Naive B cell (primary cell): ENCODE data around the gene SYT7. TPM values are rescaled to one million over a fixed set of nuclear protein-coding genes. Genes with fewer than 3 reads are reported as not detected.

ENCODE experiments used
- ATAC-seq, 2 donors: fragments of 150-1000 bp; cut with Tn5 transposase; 2 replicates each; pipeline ENCODE4 v1.10.0; 2021; ENCODE audit warnings: low read depth in 2 of 2, mild to moderate bottlenecking in 2 of 2, moderate library complexity in 2 of 2
- DNase-seq: peaks from one replicate; pipeline ENCODE4 v3.0.0; 2022
- H3K27ac Mint-ChIP-seq, 6 donors: one replicate each; pipeline ENCODE4 v1.8.0; 2020 to 2022; ENCODE audit warnings: mild to moderate bottlenecking in 6 of 6, mixed read lengths in 6 of 6, moderate library complexity in 5 of 6, inconsistent platforms in 2 of 6
- H3K27me3 Mint-ChIP-seq, 3 donors: one replicate each; pipeline ENCODE4 v1.8.0; 2021 to 2022; ENCODE audit warnings: mixed read lengths in 3 of 3, mild to moderate bottlenecking in 1 of 3
- H3K36me3 Mint-ChIP-seq, 2 donors: one replicate each; pipeline ENCODE4 v1.8.0; 2020 to 2022; ENCODE audit warnings: mixed read lengths in 2 of 2, inconsistent platforms in 1 of 2, mild to moderate bottlenecking in 1 of 2
- H3K4me1 Mint-ChIP-seq, 3 donors: one replicate each; pipeline ENCODE4 v1.8.0; 2020 to 2022; ENCODE audit warnings: mixed read lengths in 3 of 3, inconsistent platforms in 1 of 3, mild to moderate bottlenecking in 1 of 3, moderate library complexity in 1 of 3
- H3K4me3 Mint-ChIP-seq, 8 donors: one replicate each; pipeline ENCODE4 v1.8.0; 2020 to 2022; ENCODE audit warnings: mild to moderate bottlenecking in 8 of 8, mixed read lengths in 8 of 8, moderate library complexity in 8 of 8, inconsistent platforms in 2 of 8
- H3K9me3 Mint-ChIP-seq, 7 donors: one replicate each; pipeline ENCODE4 v1.8.0; 2020 to 2022; ENCODE audit warnings: mixed read lengths in 7 of 7, mild to moderate bottlenecking in 5 of 7, inconsistent platforms in 2 of 7, moderate library complexity in 1 of 7
- polyA plus RNA-seq, 6 donors: library from polyadenylated mRNA; unstranded; fragments of 300-500 nt; fragmentation: Illumina TruSeq; gene quantifications; one replicate each; pipeline ENCODE4 v1.2.3, GENCODE V29; 2021; ENCODE audit warnings: low read depth in 6 of 6

Gene SYT7
- polyA plus RNA-seq, 6 donors from 2014 or later = not detected

DNA sequence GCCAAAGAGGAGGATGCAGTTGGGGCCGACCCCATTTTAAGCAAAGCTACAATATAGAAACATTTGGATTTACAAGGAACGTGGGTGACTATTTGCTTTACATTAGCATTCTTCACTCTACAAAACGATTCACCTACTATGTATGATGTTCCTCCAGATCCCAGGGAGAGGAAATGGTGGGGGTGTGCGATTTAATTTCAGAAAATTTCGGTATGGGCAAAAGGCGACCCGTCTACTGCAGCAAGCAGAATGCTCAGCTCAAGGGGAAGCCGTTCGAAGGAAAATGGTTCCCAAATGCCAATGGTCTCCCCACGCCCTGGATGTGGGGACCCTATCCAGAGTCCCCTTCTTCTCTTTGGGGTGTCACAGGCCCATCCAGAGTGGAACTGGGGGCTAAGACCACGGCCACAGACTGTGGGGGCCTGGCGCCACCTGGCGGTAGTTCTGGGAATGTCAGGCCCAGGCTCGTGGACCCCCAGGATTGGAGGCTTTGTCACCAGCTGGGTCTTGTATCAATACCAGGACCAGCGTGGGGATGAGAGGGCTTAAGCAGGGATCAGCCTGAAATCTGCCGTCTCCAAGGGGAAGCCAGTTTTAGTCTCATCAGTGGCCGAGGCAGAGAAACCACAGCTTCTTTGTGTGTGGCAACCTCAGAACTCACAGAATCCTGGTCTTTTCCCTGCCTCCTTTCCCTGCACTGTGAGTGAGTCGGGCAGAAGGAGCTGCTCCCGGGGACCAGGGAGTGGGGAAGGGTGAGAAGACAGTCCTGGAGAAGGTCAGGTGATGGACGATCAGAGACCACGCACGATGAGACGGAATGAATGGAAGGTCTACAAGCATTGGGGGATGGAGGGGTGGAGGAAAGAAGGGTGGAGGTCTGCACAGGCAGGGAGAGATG lies 64.0 kb downstream of the SYT7 start:
- Mint-ChIP-seq H3K4me1 (peaks cover 7 to 15% (median 10%) of the 10 kb centered on the region in 3 donors), H3K27ac (peak overlapping the region in 1 of 6 donors; percentile 2), H3K4me3 (peak overlapping the region in 7 of 8 donors; percentile 13 to 82 (median 52)), H3K27me3 (peaks cover 10 to 58% (median 52%) of the 10 kb centered on the region in 3 donors), H3K9me3 (no peaks in the 10 kb centered on the region), H3K36me3 (no peaks in the 10 kb centered on the region)
- DNase-seq (peak; percentile 52), ATAC-seq (peak; percentile 61 to 71)

DNA sequence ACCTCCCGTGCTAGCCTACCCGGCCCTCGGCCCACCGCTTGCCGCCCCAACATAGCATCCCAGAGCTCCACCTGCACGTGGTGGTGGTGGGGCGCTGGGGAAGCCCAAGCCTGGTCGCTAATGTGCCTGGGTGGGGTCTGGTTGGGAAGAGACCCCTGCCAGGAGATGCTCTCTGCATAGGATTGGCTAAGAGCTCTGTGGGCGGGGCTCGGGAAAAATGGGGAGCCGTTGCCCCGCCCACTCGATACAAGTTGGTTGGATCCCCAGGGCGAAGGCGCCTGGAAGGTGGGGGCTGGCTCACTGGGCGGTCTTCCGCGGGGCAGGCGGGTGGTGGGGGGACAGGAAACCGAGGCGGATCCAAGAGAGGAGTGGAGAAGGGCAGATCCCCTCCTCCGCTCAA lies 64.7 kb downstream of the SYT7 start:
- Mint-ChIP-seq H3K4me1 (peaks cover 7 to 15% (median 10%) of the 10 kb centered on the region in 3 donors), H3K27me3 (peaks cover 15 to 64% (median 58%) of the 10 kb centered on the region in 3 donors)

DNA sequence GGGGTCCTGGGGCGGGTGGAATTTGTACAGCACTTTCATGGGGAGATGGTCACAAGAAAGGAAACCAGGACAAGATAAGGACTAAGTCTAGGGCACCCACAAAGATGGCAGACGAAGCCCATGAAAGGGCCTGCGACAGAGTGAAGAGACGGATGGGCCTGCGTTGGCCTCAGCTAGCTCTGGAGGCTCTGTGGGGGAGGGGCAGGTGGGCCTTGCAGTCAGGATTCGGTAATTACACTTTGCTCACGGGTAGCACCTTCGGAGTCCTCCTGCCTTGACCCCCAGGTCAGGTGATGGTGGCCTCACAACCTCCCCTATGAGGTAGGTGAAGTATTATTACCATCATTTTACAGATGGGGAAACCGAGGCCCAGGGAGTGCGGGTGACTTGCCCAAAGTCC lies 65.2 kb downstream of the SYT7 start:
- no peaks in the 10 kb centered on the region for H3K9me3 Mint-ChIP-seq
- H3K27me3 Mint-ChIP-seq = peaks cover 18 to 69% (median 63%) of the 10 kb centered on the region in 3 donors
- H3K36me3 Mint-ChIP-seq = no peaks in the 10 kb centered on the region
- H3K4me1 Mint-ChIP-seq = peaks cover 7 to 15% (median 10%) of the 10 kb centered on the region in 3 donors
- ATAC-seq (no peak), DNase-seq (no peak)
- no peak overlapping the region for H3K27ac Mint-ChIP-seq
- peak overlapping the region in 1 of 8 donors; percentile 47 for H3K4me3 Mint-ChIP-seq

More for the DNA sequence above, 64.7 kb downstream of the SYT7 start:
- Mint-ChIP-seq H3K9me3 (no peaks in the 10 kb centered on the region), H3K4me3 (peak overlapping the region in 1 of 8 donors; percentile 52), H3K36me3 (no peaks in the 10 kb centered on the region), H3K27ac (no peak overlapping the region)
- DNase-seq = no peak
- no peak for ATAC-seq

DNA sequence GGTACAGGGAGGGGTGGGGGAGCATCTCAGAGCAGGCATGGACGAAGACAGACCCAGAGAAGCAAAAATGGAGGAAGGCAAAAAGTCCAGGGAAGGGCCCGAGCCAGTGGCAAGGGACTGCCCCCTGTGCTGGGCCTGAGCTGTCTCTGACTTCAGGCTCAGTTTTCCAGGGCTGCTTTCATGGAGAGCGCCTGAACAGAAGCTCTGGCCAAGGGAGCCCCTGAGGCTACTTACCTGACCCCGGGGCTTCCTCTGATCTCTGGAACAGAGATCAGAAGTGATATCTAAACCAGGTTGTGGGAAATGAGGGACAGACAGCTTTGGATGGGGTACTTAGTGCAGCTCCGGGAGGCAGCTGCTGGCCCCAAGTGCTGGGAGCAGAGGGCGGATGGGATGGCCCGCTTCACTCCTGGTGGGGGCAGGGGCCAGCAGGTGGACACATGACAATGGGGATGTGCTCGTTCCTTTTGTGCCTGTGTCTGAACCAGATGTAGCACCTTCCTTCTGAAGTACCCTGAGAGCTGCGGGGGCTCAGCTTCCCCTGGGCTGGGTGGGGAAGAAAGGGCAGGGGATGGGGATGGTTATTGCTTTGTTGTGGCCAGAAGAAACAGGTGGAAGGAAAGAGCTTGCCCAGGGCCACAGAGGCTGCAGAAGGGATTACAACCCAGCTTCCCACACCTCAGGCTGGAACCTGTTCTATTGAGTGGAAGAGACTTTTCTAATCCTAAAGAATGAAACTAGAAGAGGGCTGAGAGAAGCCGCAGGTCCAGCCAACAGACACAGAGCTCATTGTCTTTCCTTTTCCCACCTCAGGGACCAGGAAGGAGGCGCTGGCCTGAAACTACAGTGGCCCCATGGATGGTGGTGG lies 66.6 kb downstream of the SYT7 start:
- no peak for ATAC-seq
- peaks cover 7 to 15% (median 13%) of the 10 kb centered on the region in 3 donors for H3K4me1 Mint-ChIP-seq
- no peak overlapping the region for H3K4me3 Mint-ChIP-seq
- peaks cover 18 to 79% (median 66%) of the 10 kb centered on the region in 3 donors for H3K27me3 Mint-ChIP-seq
- no peaks in the 10 kb centered on the region for H3K9me3 Mint-ChIP-seq
- no peaks in the 10 kb centered on the region for H3K36me3 Mint-ChIP-seq
- H3K27ac Mint-ChIP-seq = peak overlapping the region in 1 of 6 donors; percentile 84
- no peak for DNase-seq

DNA sequence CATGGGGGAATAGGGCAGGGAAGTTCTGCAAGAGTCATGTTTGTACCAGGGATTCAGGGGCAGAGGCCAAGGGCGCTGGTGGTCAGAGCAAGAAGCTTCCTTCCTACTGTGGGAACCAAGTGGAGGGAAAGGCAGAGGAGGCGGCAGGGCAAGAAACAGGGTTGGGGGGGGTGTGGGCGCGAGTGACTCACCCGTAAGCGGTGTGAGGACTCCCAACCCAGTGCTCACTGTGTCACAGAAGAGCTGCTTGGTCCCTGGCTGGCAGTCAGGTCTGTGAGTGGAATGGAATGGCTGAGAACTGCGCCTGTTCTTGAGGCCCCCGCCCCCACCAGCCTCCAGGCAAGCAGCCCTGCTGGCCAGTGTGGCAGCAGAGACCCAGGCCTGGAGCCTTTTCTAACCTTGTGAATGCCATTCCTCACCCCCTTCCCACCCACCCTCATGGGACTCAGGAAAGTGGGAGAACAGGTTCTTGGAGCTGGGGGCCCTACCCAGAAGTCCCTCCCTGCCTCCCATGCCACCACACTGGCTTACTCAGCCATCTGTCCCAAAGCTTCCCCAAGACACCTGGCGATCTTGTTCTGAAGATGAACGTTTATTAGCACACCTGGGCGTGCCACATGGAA lies 67.6 kb downstream of the SYT7 start:
- H3K4me3 Mint-ChIP-seq = no peak overlapping the region

DNA sequence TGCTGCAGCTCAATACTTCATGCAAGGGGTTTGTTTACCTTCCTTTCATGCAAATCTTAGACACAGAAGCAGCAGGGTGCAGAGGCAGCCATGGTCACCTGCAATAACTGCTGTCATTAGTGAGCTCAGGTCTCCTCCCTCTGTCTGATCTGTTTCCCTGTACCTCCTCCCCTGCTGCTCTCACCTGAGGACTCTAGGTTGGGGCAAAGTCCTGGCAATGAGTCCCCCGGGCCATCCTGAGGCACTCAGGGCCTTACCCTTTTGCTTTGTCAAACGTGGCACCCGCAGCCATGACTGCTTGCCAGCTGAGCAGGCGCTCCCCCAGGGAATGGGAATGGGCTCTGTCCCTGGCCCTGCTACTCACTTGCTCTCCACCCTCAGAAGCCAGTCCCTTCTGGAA lies 68.4 kb downstream of the SYT7 start:
- Mint-ChIP-seq H3K4me3 (peak overlapping the region in 2 of 8 donors; percentile 25 to 33), H3K9me3 (no peaks in the 10 kb centered on the region), H3K27me3 (peaks cover 23 to 76% (median 61%) of the 10 kb centered on the region in 3 donors), H3K36me3 (no peaks in the 10 kb centered on the region), H3K27ac (no peak overlapping the region), H3K4me1 (peaks cover 11 to 21% (median 20%) of the 10 kb centered on the region in 3 donors)
- no peak for ATAC-seq
- DNase-seq = no peak

More for the DNA sequence above, 67.6 kb downstream of the SYT7 start:
- no peak for ATAC-seq
- peaks cover 7 to 16% (median 13%) of the 10 kb centered on the region in 3 donors for H3K4me1 Mint-ChIP-seq
- no peaks in the 10 kb centered on the region for H3K9me3 Mint-ChIP-seq
- peaks cover 18 to 75% (median 58%) of the 10 kb centered on the region in 3 donors for H3K27me3 Mint-ChIP-seq
- H3K27ac Mint-ChIP-seq = peak overlapping the region in 1 of 6 donors; percentile 84
- H3K36me3 Mint-ChIP-seq = no peaks in the 10 kb centered on the region
- DNase-seq = no peak

DNA sequence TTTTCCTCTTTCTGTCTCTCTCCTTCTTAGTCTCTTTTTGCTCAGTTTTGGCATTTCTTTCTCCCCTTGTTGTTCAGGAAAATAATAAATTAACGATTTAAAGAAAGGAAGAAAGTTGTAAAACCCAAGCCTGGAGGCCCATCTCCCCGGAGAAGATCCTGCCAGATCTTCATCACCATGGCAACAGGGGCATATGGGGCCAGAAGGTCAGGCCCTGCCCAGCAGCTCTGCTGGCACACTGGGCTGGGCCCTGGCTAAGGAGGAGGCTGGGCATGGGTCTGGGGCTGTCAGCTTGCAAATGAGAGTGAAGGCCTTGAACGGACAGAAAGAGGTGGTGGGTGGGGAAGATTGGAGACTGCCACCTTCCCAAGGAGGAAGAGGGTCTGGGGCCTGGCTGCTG lies 69.5 kb downstream of the SYT7 start:
- Mint-ChIP-seq H3K27me3 (peaks cover 20 to 73% (median 59%) of the 10 kb centered on the region in 3 donors), H3K36me3 (no peaks in the 10 kb centered on the region), H3K9me3 (no peaks in the 10 kb centered on the region), H3K27ac (peak overlapping the region in 1 of 6 donors; percentile 17), H3K4me3 (peak overlapping the region in 5 of 8 donors; percentile 3 to 62 (median 23)), H3K4me1 (peaks cover 5 to 11% (median 11%) of the 10 kb centered on the region in 3 donors)
- no peak for ATAC-seq
- DNase-seq = no peak

DNA sequence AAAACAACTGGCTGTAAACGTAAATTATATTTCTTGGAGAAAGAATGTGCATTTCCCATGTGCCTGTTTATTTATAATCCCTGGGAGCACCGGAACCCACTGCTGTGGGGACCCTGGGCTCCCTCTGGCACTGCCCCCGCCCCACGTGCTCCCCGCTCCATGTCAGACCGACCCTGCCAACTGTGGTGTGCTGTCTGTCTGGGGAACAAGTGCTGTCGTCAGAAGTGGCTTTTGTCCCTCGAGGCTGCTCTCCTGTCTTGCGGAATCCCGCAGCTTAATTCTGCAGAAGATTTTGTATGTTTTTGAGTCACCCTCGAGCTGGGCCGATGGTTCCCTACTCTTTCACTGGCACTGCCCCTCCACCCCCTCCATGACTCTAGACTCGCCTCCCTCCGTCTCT lies 69.9 kb downstream of the SYT7 start:
- Mint-ChIP-seq H3K36me3 (no peaks in the 10 kb centered on the region), H3K4me3 (peak overlapping the region in 6 of 8 donors; percentile 3 to 62 (median 34)), H3K4me1 (peaks cover 5 to 11% (median 8%) of the 10 kb centered on the region in 3 donors), H3K9me3 (no peaks in the 10 kb centered on the region), H3K27me3 (peaks cover 23 to 73% (median 62%) of the 10 kb centered on the region in 3 donors), H3K27ac (no peak overlapping the region)
- DNase-seq (no peak), ATAC-seq (no peak)

DNA sequence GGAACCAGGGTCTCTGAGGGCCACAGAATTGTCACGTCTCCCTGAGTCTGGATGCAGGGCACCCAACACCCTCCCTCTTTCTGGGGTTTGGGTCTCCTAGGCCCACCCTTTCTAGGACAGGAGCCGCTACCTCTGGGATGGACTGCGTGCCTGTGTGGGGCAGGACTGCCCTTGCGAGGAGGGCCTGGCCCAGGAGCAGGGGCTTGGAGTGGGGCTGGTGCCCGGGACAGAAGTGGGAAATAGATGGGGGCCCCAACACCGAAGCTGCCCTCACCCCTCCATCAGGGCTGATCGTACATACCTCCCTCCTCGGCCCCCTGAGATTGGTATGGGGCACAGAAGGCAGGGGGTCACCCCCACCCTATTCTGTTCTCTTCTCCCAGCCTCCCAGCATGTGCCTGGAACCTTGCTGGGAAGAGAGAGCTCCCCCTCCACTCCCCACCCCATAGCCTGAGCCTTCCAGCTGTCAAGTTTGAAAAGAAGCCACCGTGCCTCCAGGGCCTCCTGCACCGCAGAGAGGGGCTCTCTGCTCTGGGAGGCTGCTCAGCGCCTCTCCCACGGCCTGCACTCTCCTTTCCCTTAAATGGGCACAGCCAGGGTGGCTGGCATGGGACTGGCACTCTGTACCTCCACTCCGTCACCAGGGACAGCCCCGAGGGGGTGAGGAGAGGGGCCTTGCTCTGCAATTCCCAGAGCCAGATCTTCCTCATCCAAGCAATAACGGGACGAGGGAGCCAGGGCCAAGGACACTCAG lies 70.5 kb downstream of the SYT7 start:
- Mint-ChIP-seq H3K27ac (peak overlapping the region in 1 of 6 donors; percentile 52), H3K9me3 (no peaks in the 10 kb centered on the region), H3K36me3 (no peaks in the 10 kb centered on the region), H3K27me3 (peaks cover 23 to 75% (median 63%) of the 10 kb centered on the region in 3 donors), H3K4me3 (peak overlapping the region; percentile 15 to 82 (median 63)), H3K4me1 (peaks cover 5 to 11% (median 8%) of the 10 kb centered on the region in 3 donors)
- no peak for DNase-seq
- no peak for ATAC-seq

DNA sequence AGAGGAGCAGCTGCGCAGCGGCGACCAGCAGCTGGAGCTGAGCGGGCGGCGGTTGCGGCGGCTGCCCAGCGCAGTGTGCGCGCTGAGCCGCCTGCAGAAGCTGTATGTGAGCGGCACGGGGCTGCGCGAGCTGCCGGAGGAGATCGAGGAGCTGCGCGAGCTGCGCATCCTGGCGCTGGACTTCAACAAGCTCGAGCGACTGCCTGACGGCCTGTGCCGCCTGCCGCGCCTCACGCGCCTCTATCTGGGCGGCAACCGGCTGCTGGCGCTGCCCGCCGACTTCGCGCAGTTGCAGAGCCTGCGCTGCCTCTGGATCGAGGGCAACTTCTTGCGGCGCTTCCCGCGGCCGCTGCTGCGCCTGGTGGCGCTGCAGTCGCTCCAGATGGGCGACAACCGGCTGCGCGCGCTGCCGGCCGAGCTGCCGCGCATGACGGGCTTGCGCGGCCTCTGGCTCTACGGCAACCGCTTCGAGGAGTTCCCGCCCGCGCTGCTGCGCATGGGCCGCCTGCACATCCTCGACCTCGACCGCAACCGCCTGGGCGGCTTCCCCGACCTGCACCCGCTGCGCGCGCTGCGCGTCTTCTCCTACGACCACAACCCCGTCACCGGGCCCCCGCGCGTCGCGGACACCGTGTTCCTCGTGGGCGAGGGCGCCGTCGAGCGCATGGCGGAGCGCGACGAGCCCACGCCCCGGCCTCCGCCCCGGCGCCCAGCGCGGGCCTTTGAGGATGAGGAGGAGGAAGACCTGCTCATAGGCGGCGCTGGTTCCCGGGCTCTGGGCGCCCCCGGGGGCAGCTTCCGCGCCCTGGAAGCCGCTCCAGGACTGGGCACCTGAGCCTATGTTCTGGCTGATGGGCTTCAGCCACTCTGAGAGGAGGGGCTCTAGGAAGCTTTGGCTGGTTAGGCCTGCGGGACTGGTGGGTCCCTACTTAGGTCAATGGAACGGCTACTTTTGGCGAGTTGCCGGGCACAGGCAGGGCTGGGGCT lies 71.5 kb downstream of the SYT7 start:
- H3K27ac Mint-ChIP-seq = peak overlapping the region in 1 of 6 donors; percentile 52
- DNase-seq (peak; percentile 40), ATAC-seq (peak; percentile 77 to 79)
- H3K36me3 Mint-ChIP-seq = no peaks in the 10 kb centered on the region
- peaks cover 5 to 11% (median 8%) of the 10 kb centered on the region in 3 donors for H3K4me1 Mint-ChIP-seq
- peak overlapping the region; percentile 22 to 77 (median 61) for H3K4me3 Mint-ChIP-seq
- no peaks in the 10 kb centered on the region for H3K9me3 Mint-ChIP-seq
- peaks cover 31 to 78% (median 68%) of the 10 kb centered on the region in 3 donors for H3K27me3 Mint-ChIP-seq
